ENCODE measurements around the gene SYCE3.
A peak's percentile ranks its signal among the peaks of the same experiment; 100 is the strongest.

The SYCE3 gene

GRCh38 chr22:50526834-50527801, 35.6 kb downstream of the SYCE3 start:
- H3K79me2 ChIP-seq (ENCODE audit: control insufficient read depth, insufficient read depth, low read length, poor library complexity): peaks cover 31% of the 10 kb centered on the region
- no peaks in the 10 kb centered on the region for H3K9me3 ChIP-seq (ENCODE audit: insufficient read depth, low read depth, low read length)
- peak overlapping the region; percentile 89 for H4K91ac ChIP-seq (ENCODE audit: low read depth, low read length)
- peak overlapping the region; percentile 72 for H3K14ac ChIP-seq (ENCODE audit: low read length)
- H3K79me1 ChIP-seq (ENCODE audit: low read length): peaks cover 42% of the 10 kb centered on the region
- H3K18ac ChIP-seq (ENCODE audit: low read length): peak overlapping the region; percentile 72
- peak overlapping the region; percentile 43 for H3K4ac ChIP-seq (ENCODE audit: low read depth, low read length)
- peaks cover 30 to 53% of the 10 kb centered on the region in 2 experiments for H3K4me1 ChIP-seq (ENCODE audit: control insufficient read depth in 1 of 2, insufficient read depth in 2 of 2, low read length in 2 of 2)
- WGBS (ENCODE audit: extremely low coverage, insufficient coverage, insufficient read length): no CpG with 5 or more reads among the region's 29 CpGs
- H2BK120ac ChIP-seq (ENCODE audit: insufficient read depth, low read length, poor library complexity): peak overlapping the region; percentile 79
- H3K36me3 ChIP-seq (ENCODE audit: control insufficient read depth in 1 of 2, insufficient read depth in 2 of 2, low read length in 2 of 2): peaks cover 23 to 25% of the 10 kb centered on the region in 2 experiments
- peak overlapping the region; percentile 88 for H3K27ac ChIP-seq (ENCODE audit: low read depth, low read length)
- no peak overlapping the region for H3K23ac ChIP-seq (ENCODE audit: low read length)
- no peak overlapping the region for H2BK12ac ChIP-seq (ENCODE audit: low read length)
- peak overlapping the region; percentile 12 for H2AFZ ChIP-seq (ENCODE audit: insufficient read depth, low read length, poor library complexity)
- H3K4me2 ChIP-seq (ENCODE audit: low read length): peak overlapping the region; percentile 85
- H4K12ac ChIP-seq (ENCODE audit: low read depth, low read length): peak overlapping the region; percentile 57
- no peaks in the 10 kb centered on the region for H3K27me3 ChIP-seq (ENCODE audit: insufficient read depth, low read length)
- DNase-seq: peak; percentile 75 to 80
- peak overlapping the region; percentile 85 for H3K9ac ChIP-seq (ENCODE audit: low read length)
- H2BK5ac ChIP-seq (ENCODE audit: low read depth, low read length, poor library complexity): peak overlapping the region; percentile 66
- peak overlapping the region; percentile 77 for H3K4me3 ChIP-seq (ENCODE audit: low read depth, low read length)
- H4K8ac ChIP-seq (ENCODE audit: low read depth, low read length): peak overlapping the region; percentile 79
- H2AK5ac ChIP-seq (ENCODE audit: low read length): peak overlapping the region; percentile 62

DNA sequence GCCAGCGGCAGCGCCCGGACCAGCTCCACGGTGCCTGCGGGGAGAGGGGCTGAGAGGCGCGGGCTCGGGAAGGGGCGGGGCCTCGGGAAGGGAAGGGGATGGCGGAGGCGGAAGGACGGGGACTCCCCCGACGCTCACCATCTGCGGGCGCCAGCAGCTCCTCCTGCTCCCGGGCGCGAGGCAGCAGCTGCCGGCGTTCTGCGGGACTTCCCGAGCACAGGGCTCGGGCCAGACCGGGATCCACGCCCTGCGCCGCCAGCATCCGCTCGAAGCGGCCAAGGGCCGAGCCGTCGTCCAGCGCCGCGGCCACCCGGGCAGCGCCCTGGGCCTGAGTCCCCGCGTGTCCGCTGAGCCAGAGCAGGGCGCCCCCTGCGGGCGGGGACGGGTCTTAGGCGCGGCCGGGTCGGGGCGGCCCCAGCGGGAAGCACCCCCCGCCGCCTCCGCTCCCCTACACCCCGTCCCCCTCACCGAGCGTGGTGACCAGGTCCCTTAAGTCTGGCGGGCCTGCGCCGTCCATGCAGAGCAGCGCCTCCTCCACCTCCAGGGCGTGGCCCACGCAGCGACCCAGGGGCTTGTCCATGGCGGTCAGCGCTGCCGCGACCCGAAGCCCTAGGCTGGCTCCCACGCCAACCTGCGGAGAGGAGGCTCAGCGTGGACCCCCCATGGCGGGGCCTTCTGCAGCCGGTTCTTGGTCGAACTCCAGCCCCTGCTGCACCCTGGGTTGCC, 36.4 kb downstream of the SYCE3 start:
- H3K4me3 ChIP-seq (ENCODE audit: low read depth, low read length): peak overlapping the region; percentile 77
- peak overlapping the region; percentile 66 for H2BK5ac ChIP-seq (ENCODE audit: low read depth, low read length, poor library complexity)
- peak overlapping the region; percentile 88 for H3K27ac ChIP-seq (ENCODE audit: low read depth, low read length)
- peak overlapping the region; percentile 78 for H3K14ac ChIP-seq (ENCODE audit: low read length)
- peak; percentile 95 to 97 for DNase-seq
- H2AK5ac ChIP-seq (ENCODE audit: low read length): peak overlapping the region; percentile 62
- peaks cover 24% of the 10 kb centered on the region for H3K79me2 ChIP-seq (ENCODE audit: control insufficient read depth, insufficient read depth, low read length, poor library complexity)
- H3K9ac ChIP-seq (ENCODE audit: low read length): peak overlapping the region; percentile 85
- H4K91ac ChIP-seq (ENCODE audit: low read depth, low read length): peak overlapping the region; percentile 89
- H3K36me3 ChIP-seq (ENCODE audit: control insufficient read depth in 1 of 2, insufficient read depth in 2 of 2, low read length in 2 of 2): peaks cover 31 to 33% of the 10 kb centered on the region in 2 experiments
- H2BK120ac ChIP-seq (ENCODE audit: insufficient read depth, low read length, poor library complexity): peak overlapping the region; percentile 79
- H4K8ac ChIP-seq (ENCODE audit: low read depth, low read length): peak overlapping the region; percentile 79
- peak overlapping the region; percentile 44 for H3K4ac ChIP-seq (ENCODE audit: low read depth, low read length)
- H3K9me3 ChIP-seq (ENCODE audit: insufficient read depth, low read depth, low read length): no peaks in the 10 kb centered on the region
- H3K18ac ChIP-seq (ENCODE audit: low read length): peak overlapping the region; percentile 72
- peak overlapping the region; percentile 57 for H4K12ac ChIP-seq (ENCODE audit: low read depth, low read length)
- H3K4me1 ChIP-seq (ENCODE audit: control insufficient read depth in 1 of 2, insufficient read depth in 2 of 2, low read length in 2 of 2): peaks cover 27 to 46% of the 10 kb centered on the region in 2 experiments
- H3K79me1 ChIP-seq (ENCODE audit: low read length): peaks cover 34% of the 10 kb centered on the region
- H2AFZ ChIP-seq (ENCODE audit: insufficient read depth, low read length, poor library complexity): peak overlapping the region; percentile 12
- H3K4me2 ChIP-seq (ENCODE audit: low read length): peak overlapping the region; percentile 85
- no peak overlapping the region for H2BK12ac ChIP-seq (ENCODE audit: low read length)
- no CpG with 5 or more reads among the region's 77 CpGs for WGBS (ENCODE audit: extremely low coverage, insufficient coverage, insufficient read length)
- no peak overlapping the region for H3K23ac ChIP-seq (ENCODE audit: low read length)
- H3K27me3 ChIP-seq (ENCODE audit: insufficient read depth, low read length): no peaks in the 10 kb centered on the region

GRCh38 chr22:50525858-50526107, 36.9 kb downstream of the SYCE3 start:
- no peak overlapping the region for H3K23ac ChIP-seq (ENCODE audit: low read length)
- no peaks in the 10 kb centered on the region for H3K27me3 ChIP-seq (ENCODE audit: insufficient read depth, low read length)
- peak overlapping the region; percentile 67 for H3K18ac ChIP-seq (ENCODE audit: low read length)
- H2AK5ac ChIP-seq (ENCODE audit: low read length): no peak overlapping the region
- H3K4me1 ChIP-seq (ENCODE audit: control insufficient read depth in 1 of 2, insufficient read depth in 2 of 2, low read length in 2 of 2): peaks cover 23 to 41% of the 10 kb centered on the region in 2 experiments
- peak overlapping the region; percentile 78 for H3K14ac ChIP-seq (ENCODE audit: low read length)
- peak overlapping the region; percentile 33 for H2AFZ ChIP-seq (ENCODE audit: insufficient read depth, low read length, poor library complexity)
- peak overlapping the region; percentile 88 for H3K27ac ChIP-seq (ENCODE audit: low read depth, low read length)
- H3K4me3 ChIP-seq (ENCODE audit: low read depth, low read length): peak overlapping the region; percentile 77
- H3K9me3 ChIP-seq (ENCODE audit: insufficient read depth, low read depth, low read length): no peaks in the 10 kb centered on the region
- peak overlapping the region; percentile 85 for H3K4me2 ChIP-seq (ENCODE audit: low read length)
- peak overlapping the region; percentile 66 for H2BK5ac ChIP-seq (ENCODE audit: low read depth, low read length, poor library complexity)
- peak overlapping the region; percentile 89 for H4K91ac ChIP-seq (ENCODE audit: low read depth, low read length)
- H3K79me2 ChIP-seq (ENCODE audit: control insufficient read depth, insufficient read depth, low read length, poor library complexity): peaks cover 21% of the 10 kb centered on the region
- peak overlapping the region; percentile 57 for H4K12ac ChIP-seq (ENCODE audit: low read depth, low read length)
- peaks cover 36 to 38% of the 10 kb centered on the region in 2 experiments for H3K36me3 ChIP-seq (ENCODE audit: control insufficient read depth in 1 of 2, insufficient read depth in 2 of 2, low read length in 2 of 2)
- no peak overlapping the region for H2BK120ac ChIP-seq (ENCODE audit: insufficient read depth, low read length, poor library complexity)
- peak overlapping the region; percentile 79 for H4K8ac ChIP-seq (ENCODE audit: low read depth, low read length)
- no peak for DNase-seq
- no peak overlapping the region for H2BK12ac ChIP-seq (ENCODE audit: low read length)
- no CpG with 5 or more reads among the region's 33 CpGs for WGBS (ENCODE audit: extremely low coverage, insufficient coverage, insufficient read length)
- H3K79me1 ChIP-seq (ENCODE audit: low read length): peaks cover 29% of the 10 kb centered on the region
- H3K4ac ChIP-seq (ENCODE audit: low read depth, low read length): peak overlapping the region; percentile 10
- peak overlapping the region; percentile 80 for H3K9ac ChIP-seq (ENCODE audit: low read length)

DNA sequence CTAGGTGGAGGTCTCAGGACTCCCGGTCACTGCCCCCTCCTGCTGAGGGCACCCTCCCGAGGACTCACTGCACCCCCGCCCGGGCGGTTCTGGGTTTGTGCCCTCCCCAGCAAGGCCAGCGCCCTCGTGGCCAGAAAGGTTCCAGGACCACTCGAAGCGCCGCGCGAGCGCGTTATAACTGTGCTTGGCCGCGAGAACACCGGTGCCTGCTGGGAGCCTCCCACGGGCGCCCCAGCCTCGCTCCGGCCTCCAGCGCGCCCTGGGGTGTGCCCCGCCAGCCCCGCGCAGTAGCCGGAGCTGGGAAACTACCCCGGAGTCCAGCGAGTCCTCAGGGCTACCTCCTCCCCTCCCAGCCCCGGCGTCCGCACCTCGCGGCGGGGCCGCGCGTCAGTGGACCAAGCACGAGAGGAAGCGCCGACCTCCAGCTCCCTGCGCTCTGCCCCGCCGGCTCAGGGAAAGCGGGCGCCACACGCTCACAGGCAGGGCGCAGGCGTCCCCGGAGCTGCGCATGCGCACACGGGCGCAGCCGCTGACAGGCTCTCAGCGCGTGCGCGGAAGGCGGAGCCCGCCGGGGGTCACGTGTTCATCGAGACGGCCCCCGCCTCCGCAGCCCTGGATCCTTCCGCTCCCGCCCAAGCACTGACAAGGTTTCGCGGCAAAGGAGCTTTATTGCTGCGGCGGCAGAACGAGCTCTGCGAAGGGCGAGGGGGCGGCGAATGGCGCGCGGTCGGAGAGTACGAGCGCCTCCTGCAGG, 37.4 kb downstream of the SYCE3 start, which contains the start of gene SCO2:
Gene SCO2, minus strand, starts transcription at position 495 of the 754 bp plus-strand sequence. CDS start 1,187 bp downstream, outside the sequence.
- Histone ChIP-seq H3K27ac (ENCODE audit: low read depth, low read length) (peak within 1 kb of the TSS; percentile 88), H2BK120ac (ENCODE audit: insufficient read depth, low read length, poor library complexity) (peak within 1 kb of the TSS; percentile 79), H3K4me3 (ENCODE audit: low read depth, low read length) (peak within 1 kb of the TSS; percentile 77), H3K79me2 (ENCODE audit: control insufficient read depth, insufficient read depth, low read length, poor library complexity) (peaks cover 17% of the 10 kb centered on the region), H2BK5ac (ENCODE audit: low read depth, low read length, poor library complexity) (peak within 1 kb of the TSS; percentile 70), H4K12ac (ENCODE audit: low read depth, low read length) (peak within 1 kb of the TSS; percentile 57), H3K18ac (ENCODE audit: low read length) (peak within 1 kb of the TSS; percentile 78), H3K14ac (ENCODE audit: low read length) (peak within 1 kb of the TSS; percentile 80), H4K8ac (ENCODE audit: low read depth, low read length) (peak within 1 kb of the TSS; percentile 86), H3K9me3 (ENCODE audit: insufficient read depth, low read depth, low read length) (no peaks in the 10 kb centered on the region), H3K36me3 (ENCODE audit: control insufficient read depth in 1 of 2, insufficient read depth in 2 of 2, low read length in 2 of 2) (peaks cover 36 to 40% of the 10 kb centered on the region in 2 experiments), H3K4me1 (ENCODE audit: control insufficient read depth in 1 of 2, insufficient read depth in 2 of 2, low read length in 2 of 2) (peaks cover 21 to 36% of the 10 kb centered on the region in 2 experiments), H3K23ac (ENCODE audit: low read length) (no peak within 1 kb of the TSS), H4K91ac (ENCODE audit: low read depth, low read length) (peak within 1 kb of the TSS; percentile 89), H3K27me3 (ENCODE audit: insufficient read depth, low read length) (no peaks in the 10 kb centered on the region), H3K4ac (ENCODE audit: low read depth, low read length) (peak within 1 kb of the TSS; percentile 75), H3K9ac (ENCODE audit: low read length) (peak within 1 kb of the TSS; percentile 86), H2AK5ac (ENCODE audit: low read length) (peak within 1 kb of the TSS; percentile 62), H2AFZ (ENCODE audit: insufficient read depth, low read length, poor library complexity) (peak within 1 kb of the TSS; percentile 50), H3K4me2 (ENCODE audit: low read length) (peak within 1 kb of the TSS; percentile 85), H3K79me1 (ENCODE audit: low read length) (peaks cover 25% of the 10 kb centered on the region), H2BK12ac (ENCODE audit: low read length) (no peak within 1 kb of the TSS)
- peak; percentile 97 to 100 for DNase-seq
- no CpG with 5 or more reads among the region's 84 CpGs for WGBS (ENCODE audit: extremely low coverage, insufficient coverage, insufficient read length)

Data from trophoblast cell (in vitro differentiated cells and primary cell).